ENCODE data around the gene GPRC5C. TPM values are rescaled to one million over a fixed set of nuclear protein-coding genes. Genes with fewer than 3 reads are reported as not detected.

The GPRC5C gene
- total and polyA plus RNA-seq, 2 experiments from 2014 or later = 106 to 114 TPM

DNA sequence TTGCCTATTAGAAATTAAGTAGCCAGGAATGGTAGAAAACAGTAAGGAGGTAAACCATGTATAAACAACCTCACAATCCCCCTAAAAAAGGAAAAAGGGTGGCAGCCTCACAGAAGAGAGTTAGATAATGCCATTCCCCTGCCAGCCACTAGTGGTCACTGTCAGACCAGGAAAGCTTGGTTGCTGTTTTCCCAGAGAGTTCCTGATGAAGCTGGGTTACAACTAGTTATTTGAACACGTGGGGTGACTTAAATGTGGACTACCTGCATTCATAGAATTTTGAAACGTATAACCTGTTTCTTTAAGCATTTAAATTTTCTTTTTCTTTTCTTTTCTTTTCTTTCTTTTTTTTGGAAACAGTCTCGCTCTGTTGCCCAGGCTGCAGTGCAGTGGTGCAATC is 5.8 kb downstream of the GPRC5C start:
- no peak for DNase-seq (ENCODE audit: low read depth in 1 of 2, low spot score in 1 of 2)
- TF ChIP-seq, protein P1, sequence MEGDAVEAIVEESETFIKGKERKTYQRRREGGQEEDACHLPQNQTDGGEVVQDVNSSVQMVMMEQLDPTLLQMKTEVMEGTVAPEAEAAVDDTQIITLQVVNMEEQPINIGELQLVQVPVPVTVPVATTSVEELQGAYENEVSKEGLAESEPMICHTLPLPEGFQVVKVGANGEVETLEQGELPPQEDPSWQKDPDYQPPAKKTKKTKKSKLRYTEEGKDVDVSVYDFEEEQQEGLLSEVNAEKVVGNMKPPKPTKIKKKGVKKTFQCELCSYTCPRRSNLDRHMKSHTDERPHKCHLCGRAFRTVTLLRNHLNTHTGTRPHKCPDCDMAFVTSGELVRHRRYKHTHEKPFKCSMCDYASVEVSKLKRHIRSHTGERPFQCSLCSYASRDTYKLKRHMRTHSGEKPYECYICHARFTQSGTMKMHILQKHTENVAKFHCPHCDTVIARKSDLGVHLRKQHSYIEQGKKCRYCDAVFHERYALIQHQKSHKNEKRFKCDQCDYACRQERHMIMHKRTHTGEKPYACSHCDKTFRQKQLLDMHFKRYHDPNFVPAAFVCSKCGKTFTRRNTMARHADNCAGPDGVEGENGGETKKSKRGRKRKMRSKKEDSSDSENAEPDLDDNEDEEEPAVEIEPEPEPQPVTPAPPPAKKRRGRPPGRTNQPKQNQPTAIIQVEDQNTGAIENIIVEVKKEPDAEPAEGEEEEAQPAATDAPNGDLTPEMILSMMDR (IDR thresholded peaks at IDR 0.05; ENCODE audit: low read depth, low read length) = peak; percentile 63
- H3K4me3 ChIP-seq = no peak overlapping the region

DNA sequence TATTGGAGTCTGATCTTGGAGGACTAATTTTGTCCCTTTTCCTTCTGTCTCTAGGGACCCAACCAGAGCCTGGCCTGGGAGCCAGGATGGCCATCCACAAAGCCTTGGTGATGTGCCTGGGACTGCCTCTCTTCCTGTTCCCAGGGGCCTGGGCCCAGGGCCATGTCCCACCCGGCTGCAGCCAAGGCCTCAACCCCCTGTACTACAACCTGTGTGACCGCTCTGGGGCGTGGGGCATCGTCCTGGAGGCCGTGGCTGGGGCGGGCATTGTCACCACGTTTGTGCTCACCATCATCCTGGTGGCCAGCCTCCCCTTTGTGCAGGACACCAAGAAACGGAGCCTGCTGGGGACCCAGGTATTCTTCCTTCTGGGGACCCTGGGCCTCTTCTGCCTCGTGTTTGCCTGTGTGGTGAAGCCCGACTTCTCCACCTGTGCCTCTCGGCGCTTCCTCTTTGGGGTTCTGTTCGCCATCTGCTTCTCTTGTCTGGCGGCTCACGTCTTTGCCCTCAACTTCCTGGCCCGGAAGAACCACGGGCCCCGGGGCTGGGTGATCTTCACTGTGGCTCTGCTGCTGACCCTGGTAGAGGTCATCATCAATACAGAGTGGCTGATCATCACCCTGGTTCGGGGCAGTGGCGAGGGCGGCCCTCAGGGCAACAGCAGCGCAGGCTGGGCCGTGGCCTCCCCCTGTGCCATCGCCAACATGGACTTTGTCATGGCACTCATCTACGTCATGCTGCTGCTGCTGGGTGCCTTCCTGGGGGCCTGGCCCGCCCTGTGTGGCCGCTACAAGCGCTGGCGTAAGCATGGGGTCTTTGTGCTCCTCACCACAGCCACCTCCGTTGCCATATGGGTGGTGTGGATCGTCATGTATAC is 8.0 kb downstream of the GPRC5C start:
- Histone ChIP-seq H3K27me3 (no peaks in the 10 kb centered on the region), H3K4me3 (no peak overlapping the region), H3K36me3 (peaks cover 13% of the 10 kb centered on the region), H3K27ac (no peak overlapping the region), H3K4me1 (ENCODE audit: low read depth) (peaks cover 33% of the 10 kb centered on the region), H3K9me3 (ENCODE audit: low read depth) (no peaks in the 10 kb centered on the region)
- TF ChIP-seq, protein P1 (IDR thresholded peaks at IDR 0.05; ENCODE audit: low read depth, low read length) = no peak
- no peak for DNase-seq (ENCODE audit: low read depth in 1 of 2, low spot score in 1 of 2)

More for the DNA sequence above, 5.8 kb downstream of the GPRC5C start:
- Histone ChIP-seq H3K9me3 (ENCODE audit: low read depth) (no peaks in the 10 kb centered on the region), H3K4me1 (ENCODE audit: low read depth) (peaks cover 23% of the 10 kb centered on the region), H3K27ac (no peak overlapping the region), H3K36me3 (peaks cover 9% of the 10 kb centered on the region), H3K27me3 (no peaks in the 10 kb centered on the region)

DNA sequence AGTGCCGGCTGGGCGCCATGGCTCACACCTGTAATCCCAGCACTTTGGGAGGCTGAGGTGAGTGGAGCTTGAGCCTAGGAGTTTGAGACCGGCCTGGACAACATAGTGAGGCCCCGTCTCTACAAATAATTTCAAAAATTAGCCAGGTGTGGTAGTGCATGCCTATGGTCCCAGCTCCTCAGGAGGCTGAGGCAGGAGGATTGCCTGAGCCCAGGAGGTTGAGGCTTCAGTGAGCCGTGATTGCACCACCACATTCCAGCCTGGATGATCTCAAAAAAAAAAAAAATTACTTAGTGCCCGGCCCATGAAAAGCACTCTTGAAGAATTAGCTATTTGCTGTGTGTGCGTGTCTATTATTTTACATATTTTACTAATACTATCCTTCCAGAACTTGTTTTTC is 9.6 kb downstream of the GPRC5C start:
- no peak overlapping the region for H3K4me3 ChIP-seq
- H3K27ac ChIP-seq = no peak overlapping the region
- TF ChIP-seq, protein P1 (IDR thresholded peaks at IDR 0.05; ENCODE audit: low read depth, low read length) = no peak
- H3K27me3 ChIP-seq = no peaks in the 10 kb centered on the region
- H3K4me1 ChIP-seq (ENCODE audit: low read depth) = peaks cover 27% of the 10 kb centered on the region
- DNase-seq (ENCODE audit: low read depth in 1 of 2, low spot score in 1 of 2) = no peak
- H3K36me3 ChIP-seq = peaks cover 13% of the 10 kb centered on the region
- no peaks in the 10 kb centered on the region for H3K9me3 ChIP-seq (ENCODE audit: low read depth)

DNA sequence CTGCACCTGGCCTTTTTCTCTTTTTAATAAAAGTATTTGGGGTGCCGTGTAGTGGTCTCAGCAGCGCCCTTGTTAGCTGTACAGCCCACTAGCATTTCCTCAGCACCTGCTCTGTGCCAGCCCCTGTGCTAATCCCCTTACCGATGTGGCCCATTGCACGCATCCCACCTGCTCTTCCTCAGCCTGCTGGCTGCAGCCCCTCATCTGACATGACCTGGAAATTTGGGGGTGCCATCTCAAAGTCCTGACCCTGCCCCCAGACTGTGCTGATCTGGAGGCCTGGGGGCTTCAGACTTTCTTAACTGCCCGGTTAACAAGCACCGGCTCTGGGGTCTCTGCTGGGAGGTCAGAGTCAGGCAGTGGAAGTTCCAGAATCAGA is 10.4 kb downstream of the GPRC5C start:
- no peak overlapping the region for H3K4me3 ChIP-seq
- H3K4me1 ChIP-seq (ENCODE audit: low read depth) = peaks cover 25% of the 10 kb centered on the region
- no peak for DNase-seq (ENCODE audit: low read depth in 1 of 2, low spot score in 1 of 2)
- H3K9me3 ChIP-seq (ENCODE audit: low read depth) = no peaks in the 10 kb centered on the region
- no peaks in the 10 kb centered on the region for H3K27me3 ChIP-seq
- H3K27ac ChIP-seq = peak overlapping the region; percentile 94
- H3K36me3 ChIP-seq = peaks cover 15% of the 10 kb centered on the region
- TF ChIP-seq, protein P1 (IDR thresholded peaks at IDR 0.05; ENCODE audit: low read depth, low read length) = no peak

DNA sequence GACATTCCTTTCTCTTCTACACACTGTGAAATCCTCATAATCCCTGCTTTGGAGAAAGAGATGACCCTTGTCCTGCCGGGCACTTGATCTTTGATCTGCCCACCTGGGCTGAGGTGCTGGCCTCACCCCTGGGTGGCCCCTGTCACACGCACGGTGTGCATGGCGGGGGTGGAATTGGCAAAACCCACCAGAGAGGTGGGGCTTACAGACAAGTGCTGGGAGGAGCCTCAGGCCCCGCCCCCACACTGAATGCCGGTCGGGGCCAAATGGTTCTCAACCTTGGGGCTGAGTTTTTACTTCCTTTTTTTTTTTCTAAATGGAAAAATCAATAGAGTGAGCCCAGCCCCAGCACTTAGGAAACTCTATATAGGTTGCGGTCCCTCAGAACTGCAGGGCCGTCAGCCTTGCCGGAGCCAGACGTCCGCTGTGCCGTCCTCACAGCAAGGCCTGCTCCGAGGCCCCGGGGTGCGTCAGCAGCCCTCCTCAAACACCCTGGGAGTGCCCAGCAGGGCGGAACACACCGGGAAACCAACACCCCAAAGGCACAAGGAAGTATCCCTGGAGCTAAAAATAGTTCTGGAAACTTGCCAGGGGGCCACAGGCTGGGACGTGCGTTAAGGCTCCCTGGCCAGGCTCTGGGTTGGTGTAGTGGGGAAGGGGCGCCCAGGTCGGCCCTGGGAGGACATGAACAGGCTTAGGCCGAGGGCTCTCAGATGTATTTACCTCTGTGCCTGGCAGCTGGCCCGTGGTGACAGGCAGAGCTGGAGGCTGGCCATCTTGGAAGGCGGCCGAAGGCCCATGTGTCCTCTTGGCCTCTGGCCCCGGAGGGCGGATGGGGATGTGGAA is 11.0 kb downstream of the GPRC5C start:
- Histone ChIP-seq H3K4me1 (ENCODE audit: low read depth) (peaks cover 25% of the 10 kb centered on the region), H3K27me3 (no peaks in the 10 kb centered on the region), H3K9me3 (ENCODE audit: low read depth) (no peaks in the 10 kb centered on the region), H3K36me3 (peaks cover 21% of the 10 kb centered on the region), H3K4me3 (no peak overlapping the region), H3K27ac (peak overlapping the region; percentile 94)
- TF ChIP-seq, protein P1 (IDR thresholded peaks at IDR 0.05; ENCODE audit: low read depth, low read length) = no peak
- peak; percentile 68 to 78 for DNase-seq (ENCODE audit: low read depth in 1 of 2, low spot score in 1 of 2)

Measured in cardiac muscle cell (in vitro differentiated cells and primary cell).